ENCODE measurements around the gene PREPL. TPM values are rescaled to one million over a fixed set of nuclear protein-coding genes. Genes with fewer than 3 reads are reported as not detected.

The PREPL gene
- total RNA-seq, 1 donor: 44.9 TPM

DNA sequence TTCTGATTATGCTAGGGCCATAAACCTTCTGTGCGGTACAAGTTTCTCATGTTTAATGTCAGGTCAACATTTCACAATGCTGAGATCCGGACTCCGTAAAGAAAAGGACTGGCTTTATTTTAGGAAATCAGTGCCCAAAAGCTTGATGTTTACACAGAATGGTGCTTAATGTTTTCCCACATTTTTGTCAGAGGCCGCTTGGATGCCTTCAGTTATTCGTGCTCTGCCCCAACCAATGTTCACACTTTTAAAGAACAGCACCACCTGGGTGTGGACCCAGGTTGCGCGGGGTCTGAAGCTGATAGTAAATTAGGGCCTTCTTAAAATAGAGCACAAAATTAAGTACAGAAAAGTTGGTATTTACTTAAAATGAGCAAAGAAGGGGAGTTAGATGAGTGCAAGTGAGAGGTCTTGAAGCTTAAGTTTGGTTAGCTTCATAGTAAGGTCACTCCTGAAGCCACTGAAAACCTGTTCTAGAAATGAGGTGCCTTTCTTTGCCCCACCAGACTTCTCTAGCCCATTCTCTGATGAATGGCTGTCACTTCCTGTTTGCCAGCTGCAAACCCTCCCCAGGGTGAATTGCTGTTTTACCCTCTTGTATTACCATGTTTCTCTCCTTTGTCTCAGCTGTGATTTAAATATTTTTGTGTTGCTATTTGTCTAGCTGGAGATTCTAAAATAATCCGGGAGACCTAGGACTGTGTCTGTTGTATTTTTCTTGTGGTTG, 65.5 kb downstream of the PREPL start:
- no peaks in the 10 kb centered on the region for H3K36me3 ChIP-seq (ENCODE audit: insufficient read depth, low read length)
- H4K20me1 ChIP-seq (ENCODE audit: insufficient read depth, low read length): no peaks in the 10 kb centered on the region
- H3K9me3 ChIP-seq (ENCODE audit: low read depth, low read length): no peaks in the 10 kb centered on the region
- H3K27me3 ChIP-seq (ENCODE audit: insufficient read depth, low read length): no peaks in the 10 kb centered on the region
- no peaks in the 10 kb centered on the region for H3K79me2 ChIP-seq (ENCODE audit: insufficient read depth, low read length)
- H2AFZ ChIP-seq (ENCODE audit: low read length): peak overlapping the region; percentile 1
- no peak for DNase-seq (ENCODE audit: insufficient read length, low spot score, missing footprints)
- no peak overlapping the region for H3K4me2 ChIP-seq (ENCODE audit: insufficient read depth, low read length)
- H3K27ac ChIP-seq (ENCODE audit: low read depth, low read length): no peak overlapping the region
- H3K4me3 ChIP-seq (ENCODE audit: insufficient read depth, low read length): no peak overlapping the region
- TF ChIP-seq, protein P1, sequence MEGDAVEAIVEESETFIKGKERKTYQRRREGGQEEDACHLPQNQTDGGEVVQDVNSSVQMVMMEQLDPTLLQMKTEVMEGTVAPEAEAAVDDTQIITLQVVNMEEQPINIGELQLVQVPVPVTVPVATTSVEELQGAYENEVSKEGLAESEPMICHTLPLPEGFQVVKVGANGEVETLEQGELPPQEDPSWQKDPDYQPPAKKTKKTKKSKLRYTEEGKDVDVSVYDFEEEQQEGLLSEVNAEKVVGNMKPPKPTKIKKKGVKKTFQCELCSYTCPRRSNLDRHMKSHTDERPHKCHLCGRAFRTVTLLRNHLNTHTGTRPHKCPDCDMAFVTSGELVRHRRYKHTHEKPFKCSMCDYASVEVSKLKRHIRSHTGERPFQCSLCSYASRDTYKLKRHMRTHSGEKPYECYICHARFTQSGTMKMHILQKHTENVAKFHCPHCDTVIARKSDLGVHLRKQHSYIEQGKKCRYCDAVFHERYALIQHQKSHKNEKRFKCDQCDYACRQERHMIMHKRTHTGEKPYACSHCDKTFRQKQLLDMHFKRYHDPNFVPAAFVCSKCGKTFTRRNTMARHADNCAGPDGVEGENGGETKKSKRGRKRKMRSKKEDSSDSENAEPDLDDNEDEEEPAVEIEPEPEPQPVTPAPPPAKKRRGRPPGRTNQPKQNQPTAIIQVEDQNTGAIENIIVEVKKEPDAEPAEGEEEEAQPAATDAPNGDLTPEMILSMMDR (IDR thresholded peaks at IDR 0.05; ENCODE audit: extremely low read depth, low read depth, low read length): peak; percentile 24
- H3K4me1 ChIP-seq (ENCODE audit: insufficient read depth, low read length): peaks cover 18% of the 10 kb centered on the region

DNA sequence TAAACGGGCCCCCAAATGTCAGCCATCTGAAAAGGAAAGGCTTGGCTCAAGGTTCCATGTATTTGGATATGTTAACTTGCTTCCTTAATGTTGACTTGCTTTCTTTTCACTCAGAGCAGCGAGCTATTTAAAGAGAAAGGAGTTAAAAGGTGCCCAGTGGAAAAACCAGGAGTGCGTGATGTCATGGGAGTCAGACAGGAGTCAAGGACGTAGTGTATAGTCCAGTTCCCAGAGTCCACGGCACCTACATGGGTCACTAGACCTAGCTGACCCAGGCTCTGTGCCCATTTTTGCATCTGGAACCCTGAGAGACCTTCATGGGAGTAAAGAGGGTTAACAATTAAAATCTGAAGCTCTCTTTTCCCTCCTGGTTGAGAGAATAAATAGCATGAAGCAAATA, 66.2 kb downstream of the PREPL start:
- Histone ChIP-seq H3K4me1 (ENCODE audit: insufficient read depth, low read length) (peaks cover 25% of the 10 kb centered on the region), H3K27ac (ENCODE audit: low read depth, low read length) (no peak overlapping the region), H2AFZ (ENCODE audit: low read length) (no peak overlapping the region), H3K36me3 (ENCODE audit: insufficient read depth, low read length) (no peaks in the 10 kb centered on the region), H3K9me3 (ENCODE audit: low read depth, low read length) (no peaks in the 10 kb centered on the region), H3K79me2 (ENCODE audit: insufficient read depth, low read length) (no peaks in the 10 kb centered on the region), H3K4me3 (ENCODE audit: insufficient read depth, low read length) (no peak overlapping the region), H4K20me1 (ENCODE audit: insufficient read depth, low read length) (no peaks in the 10 kb centered on the region), H3K27me3 (ENCODE audit: insufficient read depth, low read length) (no peaks in the 10 kb centered on the region), H3K4me2 (ENCODE audit: insufficient read depth, low read length) (no peak overlapping the region)
- TF ChIP-seq, protein P1 (IDR thresholded peaks at IDR 0.05; ENCODE audit: extremely low read depth, low read depth, low read length): no peak
- no peak for DNase-seq (ENCODE audit: insufficient read length, low spot score, missing footprints)

DNA sequence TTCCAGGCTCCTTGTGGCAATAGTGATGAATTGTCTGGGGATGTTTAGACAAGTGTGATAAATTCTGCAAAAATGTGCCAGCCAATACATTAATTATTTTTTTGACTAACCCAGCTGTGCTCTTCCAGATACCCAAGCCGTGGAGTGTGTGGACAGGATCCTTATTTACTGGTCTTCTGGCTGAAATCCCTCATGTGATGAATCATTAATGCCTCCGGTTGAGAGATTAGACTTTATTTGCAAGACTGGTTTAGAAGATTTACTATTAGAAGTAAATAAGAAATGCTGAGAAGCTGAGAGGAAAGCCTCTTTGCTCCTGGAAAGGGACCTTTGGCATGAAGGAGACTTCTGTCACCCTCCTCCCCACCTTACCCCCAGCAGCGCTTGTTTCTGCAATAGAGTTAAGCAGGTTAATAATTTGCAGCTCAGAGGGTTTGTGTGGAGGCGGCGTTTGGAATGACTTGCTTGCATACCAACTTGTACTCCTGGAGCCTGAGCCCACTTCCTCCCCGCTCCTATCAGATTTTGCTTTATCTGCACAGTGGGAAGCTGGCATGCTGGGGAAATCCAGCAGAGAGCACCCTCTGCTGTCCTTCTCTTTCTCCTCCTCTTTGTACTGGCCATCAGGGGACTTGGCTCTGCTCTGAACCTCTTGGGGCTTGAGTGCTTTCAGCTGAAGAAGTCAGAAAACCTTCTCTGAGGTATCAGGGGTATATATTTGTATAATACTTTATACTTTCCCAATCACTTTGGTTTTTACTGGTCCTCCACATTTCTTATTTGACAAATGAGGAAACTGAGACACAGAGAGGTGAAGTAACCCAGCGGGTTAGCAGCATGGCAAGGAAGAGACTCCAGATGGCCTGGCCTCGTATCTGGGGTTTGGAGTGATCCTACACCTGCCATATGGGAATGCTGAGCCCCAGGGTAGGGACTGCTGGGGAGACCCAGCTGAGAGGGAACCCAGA, 69.7 kb downstream of the PREPL start:
- Histone ChIP-seq H3K4me2 (ENCODE audit: insufficient read depth, low read length) (peak overlapping the region; percentile 69), H3K4me1 (ENCODE audit: insufficient read depth, low read length) (peaks cover 26% of the 10 kb centered on the region), H3K27ac (ENCODE audit: low read depth, low read length) (peak overlapping the region; percentile 31), H4K20me1 (ENCODE audit: insufficient read depth, low read length) (no peaks in the 10 kb centered on the region), H3K79me2 (ENCODE audit: insufficient read depth, low read length) (no peaks in the 10 kb centered on the region), H3K27me3 (ENCODE audit: insufficient read depth, low read length) (no peaks in the 10 kb centered on the region), H2AFZ (ENCODE audit: low read length) (no peak overlapping the region), H3K4me3 (ENCODE audit: insufficient read depth, low read length) (no peak overlapping the region), H3K36me3 (ENCODE audit: insufficient read depth, low read length) (no peaks in the 10 kb centered on the region), H3K9me3 (ENCODE audit: low read depth, low read length) (no peaks in the 10 kb centered on the region)
- peak; percentile 67 for DNase-seq (ENCODE audit: insufficient read length, low spot score, missing footprints)
- TF ChIP-seq, protein P1 (IDR thresholded peaks at IDR 0.05; ENCODE audit: extremely low read depth, low read depth, low read length): peak; percentile 78

DNA sequence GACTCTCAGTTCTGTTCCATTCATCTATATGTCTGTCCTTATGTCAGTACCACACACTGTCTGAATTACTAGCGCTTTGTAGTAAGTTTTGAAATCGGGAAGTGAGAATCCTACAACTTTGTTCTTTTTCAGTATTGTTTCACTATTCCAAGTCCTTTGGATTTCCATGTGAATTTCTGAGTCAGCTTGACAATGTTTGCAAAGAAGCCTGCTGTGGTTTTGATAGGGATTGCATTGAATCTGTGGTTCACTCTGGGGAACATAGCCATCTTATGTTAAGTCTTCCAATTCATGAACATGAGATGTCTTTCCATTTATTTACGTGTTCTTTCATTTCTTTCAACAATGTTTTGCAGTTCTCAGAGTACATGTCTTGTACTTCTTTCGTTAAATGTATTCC, 71.0 kb downstream of the PREPL start:
- H3K27ac ChIP-seq (ENCODE audit: low read depth, low read length): no peak overlapping the region
- H3K4me3 ChIP-seq (ENCODE audit: insufficient read depth, low read length): peak overlapping the region; percentile 12
- no peaks in the 10 kb centered on the region for H4K20me1 ChIP-seq (ENCODE audit: insufficient read depth, low read length)
- H3K79me2 ChIP-seq (ENCODE audit: insufficient read depth, low read length): no peaks in the 10 kb centered on the region
- H3K27me3 ChIP-seq (ENCODE audit: insufficient read depth, low read length): no peaks in the 10 kb centered on the region
- H3K9me3 ChIP-seq (ENCODE audit: low read depth, low read length): no peaks in the 10 kb centered on the region
- TF ChIP-seq, protein P1 (IDR thresholded peaks at IDR 0.05; ENCODE audit: extremely low read depth, low read depth, low read length): no peak
- no peak overlapping the region for H2AFZ ChIP-seq (ENCODE audit: low read length)
- H3K4me2 ChIP-seq (ENCODE audit: insufficient read depth, low read length): peak overlapping the region; percentile 69
- DNase-seq (ENCODE audit: insufficient read length, low spot score, missing footprints): no peak
- no peaks in the 10 kb centered on the region for H3K36me3 ChIP-seq (ENCODE audit: insufficient read depth, low read length)
- peaks cover 26% of the 10 kb centered on the region for H3K4me1 ChIP-seq (ENCODE audit: insufficient read depth, low read length)

Data from osteoblast (primary cell).